A549 (cell line): Measurements from ENCODE around the gene RNF112. TPM values are rescaled to one million over a fixed set of nuclear protein-coding genes. Genes with fewer than 3 reads are reported as not detected.

Source experiments
- ATAC-seq, 2 experiments: fragments of 200-7000 bp in 1 of 2; fragments of >200 bp in 1 of 2; cut with Nextera tagmentation in 1 of 2; cut with Tn5 transposase in 1 of 2; 3 replicates each; pipeline versions ENCODE4 v1.8.0 to v1.9.1; 2018 to 2020; ENCODE audit warnings: mild to moderate bottlenecking in 1 of 2, moderate library complexity in 1 of 2
- CTCF ChIA-PET: fragments of 300-600 bp; sonication (Branson Sonifier 250); formaldehyde crosslinking; extraction: SDS; loops from one replicate; lab custom pipeline; 2021; ENCODE audit warnings: antibody characterized with exemption, inconsistent platforms; lab: Yijun Ruan, JAX
- POLR2A ChIA-PET: fragments of 350-600 bp; formaldehyde crosslinking; extraction: SDS; loops from one replicate; lab custom pipeline; 2021; ENCODE audit warnings: antibody characterized with exemption, inconsistent platforms; lab: Yijun Ruan, JAX
- DNase-seq, 2 experiments: peaks; one replicate each; pipeline versions ENCODE4 v3.0.0 to v3.0.0-alpha.2; 2011 to 2016; ENCODE audit warnings: low read depth in 1 of 2, low spot score in 1 of 2
- FAIRE-seq: peaks from 2 replicates; lab custom pipeline; 2011; peaks lifted over from hg19 to GRCh38; lab: Jason Lieb, UNC
- H3K27ac ChIP-seq, 2 experiments: fragments of >200 bp; sonication (Bioruptor Twin); formaldehyde crosslinking; 3 replicates each; pipeline ENCODE4 v1.5.1; 2016 to 2017
- H3K4me1 ChIP-seq: fragments of >200 bp; sonication (Bioruptor Twin); formaldehyde crosslinking; 3 replicates; pipeline ENCODE4 v1.6.1; 2016
- H3K4me2 ChIP-seq: fragments of >200 bp; sonication (Bioruptor Twin); formaldehyde crosslinking; 3 replicates; pipeline ENCODE4 v1.6.1; 2016
- H3K4me3 ChIP-seq: fragments of >200 bp; sonication (Bioruptor Twin); formaldehyde crosslinking; 3 replicates; pipeline ENCODE4 v1.5.1; 2016
- H3K9me3 ChIP-seq: fragments of >200 bp; sonication (Bioruptor Twin); formaldehyde crosslinking; 3 replicates; pipeline ENCODE4 v1.6.1; 2016
- CBX8 ChIP-seq: fragments of 200-600 bp; sonication (generic); IDR thresholded peaks from 2 replicates; pipeline ENCODE4 v1.6.1; 2016
- CHD2 ChIP-seq: fragments of 150-350 bp; IDR thresholded peaks from 2 replicates; pipeline ENCODE4 v1.6.1; 2014; ENCODE audit warnings: low read length; ENCODE audit not compliant: partially characterized antibody
- EP300 ChIP-seq, 2 experiments: fragments of >200 bp; sonication (Bioruptor Twin); formaldehyde crosslinking; IDR thresholded peaks; 2 replicates in 1 of 2; 3 replicates in 1 of 2; pipeline ENCODE4 v1.6.1; 2016 to 2017
- FOSL2 ChIP-seq, 2 experiments: fragments of 450-650 bp in 1 of 2; fragments of >200 bp in 1 of 2; sonication (Bioruptor Twin) in 1 of 2; formaldehyde crosslinking; IDR thresholded peaks; 2 replicates each; pipeline versions ENCODE4 v1.5.0 to v1.6.1; 2016 to 2020; ENCODE audit warnings: mild to moderate bottlenecking in 1 of 2, moderate library complexity in 1 of 2
- GATA3 ChIP-seq: IDR thresholded peaks from 2 replicates; pipeline ENCODE4 v1.6.1; 2012; ENCODE audit warnings: borderline replicate concordance
- HOXB13 ChIP-seq: fragments of 250-450 bp; sonication (Bioruptor Pico); IDR thresholded peaks from 2 replicates; pipeline ENCODE4 v1.5.0; 2020; ENCODE audit warnings: low read depth, mild to moderate bottlenecking, moderate library complexity
- JUN ChIP-seq, 2 experiments: fragments of >200 bp; sonication (Bioruptor Twin); formaldehyde crosslinking; IDR thresholded peaks; 2 replicates in 1 of 2; 3 replicates in 1 of 2; pipeline ENCODE4 v1.6.1; 2016 to 2017
- JUNB ChIP-seq: fragments of >200 bp; sonication (Bioruptor Twin); formaldehyde crosslinking; IDR thresholded peaks from 2 replicates; pipeline ENCODE4 v1.6.1; 2016
- KDM1A ChIP-seq: fragments of 200-600 bp; sonication (generic); IDR thresholded peaks from 2 replicates; pipeline ENCODE4 v1.6.1; 2016; ENCODE audit warnings: low read depth, mild to moderate bottlenecking
- MAZ ChIP-seq: fragments of 150-350 bp; IDR thresholded peaks from 2 replicates; pipeline ENCODE4 v1.6.1; 2014; ENCODE audit warnings: antibody characterized with exemption, low read depth, low read length, borderline replicate concordance
- MYC ChIP-seq: IDR thresholded peaks from 2 replicates; pipeline ENCODE4 v1.6.1; 2012; ENCODE audit warnings: mild to moderate bottlenecking, inconsistent platforms, low read length, improper control_type of control experiment, borderline replicate concordance
- NFE2L2 ChIP-seq: fragments of 150-350 bp; conservative IDR thresholded peaks from 2 replicates; pipeline ENCODE4 v1.6.1; 2014; ENCODE audit warnings: low read length
- NPAS2 ChIP-seq: fragments of 250-450 bp; sonication (Bioruptor Pico); IDR thresholded peaks from 2 replicates; pipeline ENCODE4 v1.8.0; 2022; ENCODE audit warnings: mild to moderate bottlenecking, moderate library complexity, borderline replicate concordance
- POLR2A ChIP-seq: IDR thresholded peaks from 2 replicates; pipeline ENCODE4 v1.6.1; 2012; ENCODE audit warnings: mild to moderate bottlenecking, low read length
- POLR2AphosphoS2 ChIP-seq: conservative IDR thresholded peaks from 2 replicates; pipeline ENCODE4 v1.6.1; 2012; ENCODE audit warnings: low read length, improper control_type of control experiment, inconsistent platforms
- RAD21 ChIP-seq, 2 experiments: fragments of >200 bp in 1 of 2; sonication (Bioruptor Twin) in 1 of 2; formaldehyde crosslinking in 1 of 2; IDR thresholded peaks in 1 of 2; conservative IDR thresholded peaks in 1 of 2; 2 replicates in 1 of 2; 3 replicates in 1 of 2; pipeline ENCODE4 v1.6.1; 2012 to 2018; ENCODE audit warnings: inconsistent platforms in 1 of 2
- RARB ChIP-seq: fragments of 250-450 bp; sonication (Bioruptor Pico); IDR thresholded peaks from 2 replicates; pipeline ENCODE4 v1.8.0; 2021; ENCODE audit warnings: mild to moderate bottlenecking, moderate library complexity
- SMC3 ChIP-seq: fragments of >200 bp; sonication (Bioruptor Twin); formaldehyde crosslinking; IDR thresholded peaks from 3 replicates; pipeline ENCODE4 v1.6.1; 2018; ENCODE audit warnings: inconsistent platforms
- ZFP36 ChIP-seq: fragments of 450-650 bp; IDR thresholded peaks from 2 replicates; pipeline ENCODE4 v1.6.1; 2014; ENCODE audit warnings: borderline replicate concordance; ENCODE audit not compliant: partially characterized antibody
- ZSCAN20 ChIP-seq: fragments of 250-450 bp; sonication (Bioruptor Pico); IDR thresholded peaks from 2 replicates; pipeline ENCODE4 v1.8.0; 2022; ENCODE audit warnings: mild to moderate bottlenecking, moderate library complexity
- WGBS: methylation state at CpG from one replicate; pipeline ENCODE4 v1.1.6; 2017; ENCODE audit errors: missing lambda C conversion rate; 5-methylcytosine and 5-hydroxymethylcytosine counted together
- polyA plus RNA-seq, 4 experiments: library from polyadenylated mRNA; depleted of rRNA in 3 of 4; stranded (reverse); fragments of >200 nt; fragmentation: RNase III in 1 of 4; extraction: RNeasy Plus Mini Kit Qiagen cat#74134 plus additional on column Dnase treatment in 1 of 4; gene quantifications; 2 replicates in 3 of 4; 3 replicates in 1 of 4; pipeline ENCODE4 v1.2.3, GENCODE V29; 2011 to 2017
- TF ChIP-seq, protein P1 (sequence below): fragments of 250-450 bp; sonication (Bioruptor Pico); IDR thresholded peaks from 2 replicates; pipeline ENCODE4 v1.5.0; 2021; ENCODE audit warnings: mild to moderate bottlenecking, moderate library complexity, borderline replicate concordance
- TF ChIP-seq, protein P2 (sequence below): fragments of 200-600 bp; sonication (generic); IDR thresholded peaks from 2 replicates; pipeline ENCODE4 v1.6.1; 2016; ENCODE audit warnings: antibody characterized with exemption, mild to moderate bottlenecking, moderate library complexity
- TF ChIP-seq, protein P3 (sequence below): fragments of >200 bp; sonication (Bioruptor Twin); formaldehyde crosslinking; IDR thresholded peaks from 3 replicates; pipeline ENCODE4 v1.5.1; 2016

RNF112 gene
- polyA plus RNA-seq, 2 of the 4 experiments (the other 2 are of a cell fraction), result 0.27 to 1.4 TPM

DNA sequence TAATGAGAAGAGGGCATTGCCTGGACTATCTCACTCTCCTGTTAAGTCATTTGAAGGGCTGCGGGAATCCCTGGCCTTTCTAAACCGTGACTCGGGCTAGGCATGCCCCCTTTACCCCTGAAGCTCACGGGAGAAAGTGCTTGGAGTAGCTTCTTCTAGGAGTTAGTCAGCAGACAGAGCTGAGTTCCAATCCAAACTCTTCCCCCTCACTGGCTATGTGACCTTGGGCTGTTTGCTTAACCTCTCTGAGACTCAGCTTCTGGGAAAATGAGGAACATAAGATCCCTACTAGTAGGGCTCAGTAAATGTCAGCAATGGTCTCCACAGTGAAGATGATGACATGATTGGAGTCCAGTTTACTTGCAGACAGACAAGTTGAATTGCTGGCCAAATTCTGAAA lies 42.8 kb upstream of the RNF112 start:
- ATAC-seq, result no peak
- no peak for FAIRE-seq
- Histone ChIP-seq H3K4me3 (no peak overlapping the region), H3K4me2 (peak overlapping the region; percentile 4; the same call in 1 of the 3 replicates), H3K27ac (peak overlapping the region in 1 of 2 experiments; percentile 8; a peak in 1 of 6 replicates)
- TF ChIP-seq, protein P1, sequence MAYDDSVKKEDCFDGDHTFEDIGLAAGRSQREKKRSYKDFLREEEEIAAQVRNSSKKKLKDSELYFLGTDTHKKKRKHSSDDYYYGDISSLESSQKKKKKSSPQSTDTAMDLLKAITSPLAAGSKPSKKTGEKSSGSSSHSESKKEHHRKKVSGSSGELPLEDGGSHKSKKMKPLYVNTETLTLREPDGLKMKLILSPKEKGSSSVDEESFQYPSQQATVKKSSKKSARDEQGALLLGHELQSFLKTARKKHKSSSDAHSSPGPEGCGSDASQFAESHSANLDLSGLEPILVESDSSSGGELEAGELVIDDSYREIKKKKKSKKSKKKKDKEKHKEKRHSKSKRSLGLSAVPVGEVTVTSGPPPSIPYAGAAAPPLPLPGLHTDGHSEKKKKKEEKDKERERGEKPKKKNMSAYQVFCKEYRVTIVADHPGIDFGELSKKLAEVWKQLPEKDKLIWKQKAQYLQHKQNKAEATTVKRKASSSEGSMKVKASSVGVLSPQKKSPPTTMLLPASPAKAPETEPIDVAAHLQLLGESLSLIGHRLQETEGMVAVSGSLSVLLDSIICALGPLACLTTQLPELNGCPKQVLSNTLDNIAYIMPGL (CRISPR knock-in tag), result no peak
- no peak for TF ChIP-seq SMC3
- no peak for TF ChIP-seq RAD21 (conservative IDR thresholded peaks at IDR 0.05 in 1 of 2, IDR thresholded peaks at IDR 0.05 in 1 of 2)
- TF ChIP-seq GATA3, result no peak
- TF ChIP-seq, all 56 proteins: peak for 0
- DNase-seq, result no peak
- ChIA-PET CTCF (interaction anchor here (0.9 to 3.8 kb wide), 3 partner anchors 9 to 79 kb away, joined by 4 to 34 read pairs (median 14); partner anchors contain the start of gene MAPK7), POLR2A (interaction anchor here (0.7 to 1.9 kb wide), 2 partner anchors 9 to 10 kb away, joined by 4 to 9 read pairs; partner anchors contain the start of gene MAPK7)
- no peaks in the 10 kb centered on the region for H3K9me3 ChIP-seq
- WGBS, result 75% methylated on average over 4 of the region's 4 CpGs
- H3K4me1 ChIP-seq, result peaks cover 18% of the 10 kb centered on the region

DNA sequence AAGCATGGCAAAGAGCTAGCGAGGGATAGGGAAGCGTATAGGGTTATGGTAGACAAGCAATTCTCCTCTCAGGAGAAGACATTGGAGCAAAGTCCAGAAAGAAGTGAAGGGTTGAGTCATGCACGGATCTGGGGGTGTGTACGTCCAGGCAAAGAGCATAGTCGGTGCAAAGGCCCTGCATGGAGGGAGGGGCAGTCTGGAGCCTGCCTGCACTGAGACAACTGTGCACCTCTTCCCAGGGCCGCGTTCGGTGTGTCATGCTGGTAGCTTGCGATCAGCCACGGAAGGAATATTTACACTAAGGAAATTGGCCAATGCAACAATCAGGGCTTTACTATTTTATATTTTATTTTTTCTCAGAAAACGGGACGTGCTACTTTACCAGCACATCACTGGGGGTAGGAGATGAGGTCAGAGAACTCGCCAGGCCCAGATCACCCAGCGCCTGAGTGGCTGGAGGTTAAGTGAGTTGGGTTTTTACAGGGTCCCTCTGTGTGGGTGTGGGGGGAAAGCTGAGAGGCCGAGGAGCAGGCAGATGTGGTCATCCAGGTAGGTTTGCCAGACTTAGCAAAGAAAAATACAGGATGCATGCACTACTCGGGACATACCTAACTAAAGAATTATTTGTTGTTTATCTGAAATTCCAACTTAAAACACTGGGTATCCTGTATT lies 41.8 kb upstream of the RNF112 start:
- FAIRE-seq, result no peak
- ChIA-PET POLR2A (interaction anchor here (1.9 kb wide), 1 partner anchor 9 kb away, joined by 9 read pairs; the partner anchor contains the start of gene MAPK7), CTCF (interaction anchor here (1.0 to 3.8 kb wide), 7 partner anchors 9 to 397 kb away, joined by 3 to 34 read pairs (median 4); partner anchors contain the start of genes MAPK7 and MFAP4)
- ATAC-seq, result no peak
- Histone ChIP-seq H3K27ac (peak overlapping the region in 1 of 2 experiments; percentile 16; a peak in 1 of 6 replicates), H3K4me1 (peaks cover 14% of the 10 kb centered on the region), H3K9me3 (no peaks in the 10 kb centered on the region), H3K4me3 (no peak overlapping the region), H3K4me2 (peak overlapping the region; percentile 4; the same call in 2 of the 3 replicates)
- no peak for DNase-seq
- TF ChIP-seq CHD2, result no peak
- TF ChIP-seq POLR2AphosphoS2, result no peak
- no peak for TF ChIP-seq ZFP36
- no peak for TF ChIP-seq EP300 (IDR thresholded peaks at IDR 0.05)
- TF ChIP-seq JUNB, result no peak
- TF ChIP-seq, protein P2, sequence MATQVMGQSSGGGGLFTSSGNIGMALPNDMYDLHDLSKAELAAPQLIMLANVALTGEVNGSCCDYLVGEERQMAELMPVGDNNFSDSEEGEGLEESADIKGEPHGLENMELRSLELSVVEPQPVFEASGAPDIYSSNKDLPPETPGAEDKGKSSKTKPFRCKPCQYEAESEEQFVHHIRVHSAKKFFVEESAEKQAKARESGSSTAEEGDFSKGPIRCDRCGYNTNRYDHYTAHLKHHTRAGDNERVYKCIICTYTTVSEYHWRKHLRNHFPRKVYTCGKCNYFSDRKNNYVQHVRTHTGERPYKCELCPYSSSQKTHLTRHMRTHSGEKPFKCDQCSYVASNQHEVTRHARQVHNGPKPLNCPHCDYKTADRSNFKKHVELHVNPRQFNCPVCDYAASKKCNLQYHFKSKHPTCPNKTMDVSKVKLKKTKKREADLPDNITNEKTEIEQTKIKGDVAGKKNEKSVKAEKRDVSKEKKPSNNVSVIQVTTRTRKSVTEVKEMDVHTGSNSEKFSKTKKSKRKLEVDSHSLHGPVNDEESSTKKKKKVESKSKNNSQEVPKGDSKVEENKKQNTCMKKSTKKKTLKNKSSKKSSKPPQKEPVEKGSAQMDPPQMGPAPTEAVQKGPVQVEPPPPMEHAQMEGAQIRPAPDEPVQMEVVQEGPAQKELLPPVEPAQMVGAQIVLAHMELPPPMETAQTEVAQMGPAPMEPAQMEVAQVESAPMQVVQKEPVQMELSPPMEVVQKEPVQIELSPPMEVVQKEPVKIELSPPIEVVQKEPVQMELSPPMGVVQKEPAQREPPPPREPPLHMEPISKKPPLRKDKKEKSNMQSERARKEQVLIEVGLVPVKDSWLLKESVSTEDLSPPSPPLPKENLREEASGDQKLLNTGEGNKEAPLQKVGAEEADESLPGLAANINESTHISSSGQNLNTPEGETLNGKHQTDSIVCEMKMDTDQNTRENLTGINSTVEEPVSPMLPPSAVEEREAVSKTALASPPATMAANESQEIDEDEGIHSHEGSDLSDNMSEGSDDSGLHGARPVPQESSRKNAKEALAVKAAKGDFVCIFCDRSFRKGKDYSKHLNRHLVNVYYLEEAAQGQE, result no peak
- no peak for TF ChIP-seq CBX8
- TF ChIP-seq POLR2A, result no peak
- no peak for TF ChIP-seq RARB (CRISPR knock-in tag)
- no peak for TF ChIP-seq JUN (IDR thresholded peaks at IDR 0.05)
- TF ChIP-seq GATA3, result no peak
- WGBS, result 83% methylated on average over 16 of the region's 16 CpGs

DNA sequence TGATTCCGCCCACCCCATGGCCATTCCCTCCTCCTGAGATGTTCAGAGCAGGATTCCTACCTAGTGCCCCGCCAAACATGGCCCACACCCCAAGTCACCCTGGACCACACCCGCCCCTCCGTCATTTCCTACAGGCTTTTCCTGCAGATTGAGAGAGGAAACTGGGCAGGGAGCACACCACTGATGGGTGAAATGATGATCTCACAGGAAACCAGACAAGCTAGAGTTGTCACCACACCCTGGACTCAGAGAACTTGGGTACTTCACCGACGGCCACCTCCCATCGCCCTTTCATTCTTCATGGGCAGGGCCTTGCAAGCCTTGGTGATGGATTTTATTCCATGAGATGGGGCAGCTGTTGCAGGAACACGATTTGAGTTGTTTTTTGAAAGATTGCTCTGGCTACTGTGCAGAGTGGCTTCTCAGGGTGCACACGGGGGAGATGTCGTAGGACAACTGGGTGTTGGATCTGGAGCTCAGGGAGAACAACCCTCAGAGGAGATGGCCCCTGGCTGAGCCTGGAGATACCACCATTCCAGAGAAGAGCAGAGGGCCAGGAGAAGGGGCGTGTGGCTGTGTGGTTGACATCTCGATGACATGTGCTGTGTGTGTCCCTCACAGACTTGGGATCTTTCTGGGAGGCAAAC lies 41.1 kb upstream of the RNF112 start:
- Histone ChIP-seq H3K4me2 (no peak overlapping the region), H3K9me3 (no peaks in the 10 kb centered on the region), H3K27ac (no peak overlapping the region), H3K4me1 (peaks cover 14% of the 10 kb centered on the region), H3K4me3 (no peak overlapping the region)
- ChIA-PET POLR2A (interaction anchor here (1.9 kb wide), 1 partner anchor 8 kb away, joined by 9 read pairs; the partner anchor contains the start of gene MAPK7), CTCF (interaction anchor here (0.5 to 3.8 kb wide), 8 partner anchors 9 to 397 kb away, joined by 3 to 34 read pairs (median 4); partner anchors contain the start of genes MAPK7 and MFAP4)
- DNase-seq (no peak), ATAC-seq (no peak), FAIRE-seq (no peak)
- WGBS, result 92% methylated on average over 12 of the region's 12 CpGs
- TF ChIP-seq RAD21 (conservative IDR thresholded peaks at IDR 0.05 in 1 of 2, IDR thresholded peaks at IDR 0.05 in 1 of 2) (no peak), NFE2L2 (no peak), FOSL2 (IDR thresholded peaks at IDR 0.05) (no peak), FOSL2 (CRISPR knock-in tag; IDR thresholded peaks at IDR 0.05) (no peak), NPAS2 (CRISPR knock-in tag) (no peak), MAZ (no peak), HOXB13 (CRISPR knock-in tag) (no peak), MYC (no peak), ZSCAN20 (CRISPR knock-in tag) (no peak), RARB (CRISPR knock-in tag) (no peak), KDM1A (no peak)
- TF ChIP-seq, protein P3, sequence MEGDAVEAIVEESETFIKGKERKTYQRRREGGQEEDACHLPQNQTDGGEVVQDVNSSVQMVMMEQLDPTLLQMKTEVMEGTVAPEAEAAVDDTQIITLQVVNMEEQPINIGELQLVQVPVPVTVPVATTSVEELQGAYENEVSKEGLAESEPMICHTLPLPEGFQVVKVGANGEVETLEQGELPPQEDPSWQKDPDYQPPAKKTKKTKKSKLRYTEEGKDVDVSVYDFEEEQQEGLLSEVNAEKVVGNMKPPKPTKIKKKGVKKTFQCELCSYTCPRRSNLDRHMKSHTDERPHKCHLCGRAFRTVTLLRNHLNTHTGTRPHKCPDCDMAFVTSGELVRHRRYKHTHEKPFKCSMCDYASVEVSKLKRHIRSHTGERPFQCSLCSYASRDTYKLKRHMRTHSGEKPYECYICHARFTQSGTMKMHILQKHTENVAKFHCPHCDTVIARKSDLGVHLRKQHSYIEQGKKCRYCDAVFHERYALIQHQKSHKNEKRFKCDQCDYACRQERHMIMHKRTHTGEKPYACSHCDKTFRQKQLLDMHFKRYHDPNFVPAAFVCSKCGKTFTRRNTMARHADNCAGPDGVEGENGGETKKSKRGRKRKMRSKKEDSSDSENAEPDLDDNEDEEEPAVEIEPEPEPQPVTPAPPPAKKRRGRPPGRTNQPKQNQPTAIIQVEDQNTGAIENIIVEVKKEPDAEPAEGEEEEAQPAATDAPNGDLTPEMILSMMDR, result no peak
